ENCODE data around the gene WNT1. TPM values are rescaled to one million over a fixed set of nuclear protein-coding genes. Genes with fewer than 3 reads are reported as not detected.

WNT1 gene
- total and polyA plus RNA-seq, 2 of the 4 experiments (the other 2 are of a cell fraction), result not detected

DNA sequence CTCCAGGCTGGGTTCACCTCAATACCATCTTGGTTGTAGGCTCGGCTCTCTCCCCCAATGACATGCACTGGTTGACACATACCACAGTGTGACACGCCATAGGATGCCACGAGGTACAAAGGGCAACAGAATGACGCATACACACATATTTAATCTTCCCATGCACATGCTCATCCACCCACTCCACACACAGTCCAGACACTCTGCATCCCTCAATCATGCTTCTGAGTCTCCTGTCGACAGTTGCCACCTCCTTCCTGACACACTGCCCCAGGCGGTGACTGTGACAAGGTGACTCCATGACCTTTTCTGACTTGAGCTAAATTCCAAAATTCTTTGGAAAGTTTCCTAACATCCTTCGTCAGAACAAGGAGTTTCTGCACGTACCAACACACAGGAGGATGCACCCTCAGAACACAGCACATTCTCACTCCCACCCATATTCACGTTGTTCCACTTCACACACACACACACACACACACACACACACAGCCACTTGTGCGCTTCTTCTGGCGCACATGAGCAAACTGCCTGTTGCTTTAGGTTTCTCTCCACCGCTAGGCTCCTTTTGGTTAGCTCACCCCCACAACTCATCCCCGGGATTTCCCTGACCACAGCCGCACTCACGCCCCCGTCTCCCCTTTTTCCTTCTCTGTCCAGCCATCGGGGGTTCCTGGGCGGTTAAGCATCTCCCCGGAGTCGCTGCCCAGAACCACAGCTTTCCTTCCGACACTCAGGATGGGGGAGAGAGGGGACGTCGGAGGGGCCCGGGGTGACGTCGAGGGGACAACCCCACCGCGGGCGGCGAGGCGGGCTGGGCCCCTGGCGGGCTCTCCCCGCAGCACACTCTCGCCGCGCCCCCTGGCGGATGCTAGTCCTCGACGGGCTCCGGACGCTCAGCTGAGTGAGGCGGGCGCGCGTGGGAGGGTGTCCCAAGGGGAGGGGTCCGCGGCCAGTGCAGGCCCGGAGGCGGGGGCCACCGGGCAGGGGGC, 536 bp upstream of the WNT1 start:
- CTCF ChIA-PET, result interaction anchor here (0.8 to 1.9 kb wide), 5 partner anchors 9 to 88 kb away, joined by 3 to 11 read pairs (median 3); no protein-coding TSS in a partner anchor
- Histone ChIP-seq H3K4me2 (ENCODE audit: low read depth, low read length) (no peak overlapping the region), H3K27ac (ENCODE audit: insufficient read depth, low read length) (no peak overlapping the region), H3K56ac (ENCODE audit: extremely low read depth, insufficient read depth, low read length) (no peak overlapping the region), H3K4me3 (ENCODE audit: insufficient read depth, low read depth, low read length) (no peak overlapping the region), H3K4me1 (ENCODE audit: control insufficient read depth, insufficient read depth, low read length) (peaks cover 9% of the 10 kb centered on the region), H3K23ac (ENCODE audit: low read depth, low read length) (peak overlapping the region; percentile 82; the same call in 1 of the 2 replicates), H2AK9ac (replicated peaks; ENCODE audit: low read depth, low read length, poor library complexity) (peak overlapping the region; percentile 38), H3K9me3 (ENCODE audit: control insufficient read depth, insufficient read depth, low read length) (no peaks in the 10 kb centered on the region), H2AFZ (replicated peaks; ENCODE audit: low read length, poor library complexity) (peak overlapping the region; percentile 48), H3K18ac (ENCODE audit: low read depth, low read length) (no peak overlapping the region), H4K5ac (ENCODE audit: low read depth, low read length) (no peak overlapping the region), H2BK20ac (ENCODE audit: low read depth, low read length) (no peak overlapping the region), H3K36me3 (ENCODE audit: control insufficient read depth, insufficient read depth, low read length) (no peaks in the 10 kb centered on the region), H3K14ac (replicated peaks; ENCODE audit: low read depth, low read length) (no peak overlapping the region), H2AK5ac (ENCODE audit: low read depth, low read length) (no peak overlapping the region), H3K9ac (ENCODE audit: low read depth, low read length) (no peak overlapping the region), H2BK5ac (ENCODE audit: low read depth, low read length, poor library complexity, severe bottlenecking) (no peak overlapping the region), H2BK120ac (ENCODE audit: low read depth, low read length) (no peak overlapping the region), H3K9me1 (ENCODE audit: insufficient read depth, low read length) (peaks cover 8% of the 10 kb centered on the region), H4K91ac (ENCODE audit: insufficient read depth, low read depth, low read length) (no peak overlapping the region), H2BK15ac (ENCODE audit: low read depth, low read length) (no peak overlapping the region), H3K27me3 (ENCODE audit: control insufficient read depth, insufficient read depth, low read length) (peaks cover 79% of the 10 kb centered on the region), H4K8ac (ENCODE audit: low read depth in 2 of 2, low read length in 2 of 2) (no peak overlapping the region), H4K20me1 (ENCODE audit: insufficient read depth, low read length) (peaks cover 16% of the 10 kb centered on the region), H3K79me1 (ENCODE audit: low read depth in 1 of 2, low read length in 2 of 2) (no peaks in the 10 kb centered on the region), H3K4ac (ENCODE audit: low read depth, low read length) (no peak overlapping the region)
- dilution Hi-C loops (cut with HindIII; ENCODE audit: low sequenced_read_pairs, unreplicated experiment), result no loop called here
- BruUV-seq (replicated peaks), result no TSS peak
- TF ChIP-seq MAZ (IDR thresholded peaks at IDR 0.05; ENCODE audit: borderline replicate concordance, low read depth, low read length), result peak; percentile 12; the same call in 1 of the 2 replicates
- TF ChIP-seq BHLHE40 (IDR thresholded peaks at IDR 0.05; ENCODE audit: low read depth, low read length), result peak; percentile 93
- peak; percentile 36 for TF ChIP-seq RAD21 (IDR thresholded peaks at IDR 0.05; ENCODE audit: low read length)
- TF ChIP-seq SMC3 (IDR thresholded peaks at IDR 0.05; ENCODE audit: low read depth, low read length), result peak; percentile 31
- TF ChIP-seq CEBPB (IDR thresholded peaks at IDR 0.05; ENCODE audit: low read depth, low read length), result no peak
- TF ChIP-seq MAFK (IDR thresholded peaks at IDR 0.05; ENCODE audit: low read depth, low read length), result no peak
- peak; percentile 74 for TF ChIP-seq CTCF (conservative IDR thresholded peaks at IDR 0.05; ENCODE audit: low read depth, low read length)
- peak; percentile 25; the same call in 1 of the 2 replicates for TF ChIP-seq FOS (IDR thresholded peaks at IDR 0.05; ENCODE audit: low read depth, low read length)
- 9% methylated on average over 23 of the region's 50 CpGs; no CpG with 5 or more reads in 1 of the 2 experiments for WGBS, 2 experiments (ENCODE audit: extremely low coverage in 2 of 2, insufficient read length in 1 of 2)
- ATAC-seq (ENCODE audit: low read depth), result peak; percentile 58
- peak; percentile 80 for DNase-seq
- POLR2A ChIA-PET (ENCODE audit: unreplicated experiment), result no interaction called here
- in situ Hi-C loops (cut with MboI; ENCODE audit: low sequenced_read_pairs), result no loop called here
- intact Hi-C loops (cut with micrococcal nuclease), result no loop called here

Measured in IMR-90 (cell line).